ENCODE measurements around the gene LAMB4. TPM values are rescaled to one million over a fixed set of nuclear protein-coding genes. Genes with fewer than 3 reads are reported as not detected.

LAMB4 gene
- total RNA-seq, 1 donor from 2014 or later: 0.75 TPM

DNA sequence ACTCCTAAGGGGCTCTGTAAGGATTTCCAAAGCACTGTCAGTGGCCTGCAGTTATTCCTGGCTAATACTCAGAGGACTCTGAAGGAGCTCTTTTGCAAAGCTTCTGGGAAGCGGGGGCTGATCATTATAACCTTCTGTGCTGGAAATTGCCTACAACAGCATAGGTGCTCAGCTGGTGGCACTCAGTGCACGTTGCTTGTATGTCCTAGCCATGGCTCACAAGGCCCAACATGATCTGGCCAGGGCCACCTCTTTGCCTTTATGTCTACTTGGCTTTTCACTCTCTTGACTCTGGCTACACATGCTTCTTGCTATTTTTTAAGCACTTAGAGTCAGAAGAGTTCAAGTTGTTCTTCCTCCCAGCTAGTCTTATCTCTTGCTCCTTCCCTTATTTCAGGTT lies 17.5 kb downstream of the LAMB4 start:
- no peaks in the 10 kb centered on the region for H3K9me3 Mint-ChIP-seq (ENCODE audit: unreplicated experiment)
- no peaks in the 10 kb centered on the region for H3K4me1 Mint-ChIP-seq (ENCODE audit: unreplicated experiment)
- TF ChIP-seq, protein P1, sequence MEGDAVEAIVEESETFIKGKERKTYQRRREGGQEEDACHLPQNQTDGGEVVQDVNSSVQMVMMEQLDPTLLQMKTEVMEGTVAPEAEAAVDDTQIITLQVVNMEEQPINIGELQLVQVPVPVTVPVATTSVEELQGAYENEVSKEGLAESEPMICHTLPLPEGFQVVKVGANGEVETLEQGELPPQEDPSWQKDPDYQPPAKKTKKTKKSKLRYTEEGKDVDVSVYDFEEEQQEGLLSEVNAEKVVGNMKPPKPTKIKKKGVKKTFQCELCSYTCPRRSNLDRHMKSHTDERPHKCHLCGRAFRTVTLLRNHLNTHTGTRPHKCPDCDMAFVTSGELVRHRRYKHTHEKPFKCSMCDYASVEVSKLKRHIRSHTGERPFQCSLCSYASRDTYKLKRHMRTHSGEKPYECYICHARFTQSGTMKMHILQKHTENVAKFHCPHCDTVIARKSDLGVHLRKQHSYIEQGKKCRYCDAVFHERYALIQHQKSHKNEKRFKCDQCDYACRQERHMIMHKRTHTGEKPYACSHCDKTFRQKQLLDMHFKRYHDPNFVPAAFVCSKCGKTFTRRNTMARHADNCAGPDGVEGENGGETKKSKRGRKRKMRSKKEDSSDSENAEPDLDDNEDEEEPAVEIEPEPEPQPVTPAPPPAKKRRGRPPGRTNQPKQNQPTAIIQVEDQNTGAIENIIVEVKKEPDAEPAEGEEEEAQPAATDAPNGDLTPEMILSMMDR (IDR thresholded peaks at IDR 0.05): no peak
- H3K27ac Mint-ChIP-seq (ENCODE audit: unreplicated experiment): no peak overlapping the region
- no peaks in the 10 kb centered on the region for H3K27me3 Mint-ChIP-seq (ENCODE audit: unreplicated experiment)
- H3K36me3 Mint-ChIP-seq (ENCODE audit: unreplicated experiment): no peaks in the 10 kb centered on the region
- no peak overlapping the region for H3K4me3 Mint-ChIP-seq (ENCODE audit: unreplicated experiment)
- DNase-seq (ENCODE audit: extremely low spot score, unreplicated experiment): no peak

DNA sequence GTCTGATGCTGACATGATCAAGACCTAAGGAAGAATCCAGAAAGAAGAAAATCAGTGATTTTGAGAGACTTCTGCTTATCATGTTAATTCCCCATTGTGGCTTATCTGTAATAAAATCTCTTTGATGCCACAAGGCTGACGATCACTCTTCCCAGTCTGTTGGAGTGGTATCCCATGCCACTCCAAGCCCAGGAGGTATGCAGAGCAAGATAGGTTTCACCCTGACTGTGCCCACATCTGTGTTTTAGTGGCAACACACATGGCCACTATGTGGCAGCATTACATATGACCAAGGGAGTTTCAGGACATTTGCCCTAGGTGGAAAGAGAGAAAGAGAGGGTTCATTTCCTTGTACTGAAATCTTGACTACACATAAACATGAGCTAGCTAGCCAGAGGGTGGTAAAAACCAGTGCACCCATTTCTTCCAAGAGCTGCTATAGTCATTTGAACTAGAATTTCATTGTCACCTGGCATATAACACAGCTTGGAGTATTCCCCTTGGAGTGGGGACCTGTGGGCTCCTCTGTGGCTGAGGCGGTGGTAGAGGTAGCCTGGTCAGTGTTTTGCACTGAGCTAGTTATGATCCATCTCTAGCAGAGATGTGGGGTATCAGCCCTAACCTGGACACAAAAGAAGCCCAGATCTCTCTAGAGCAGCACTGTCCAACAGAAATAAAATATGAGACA lies 20.8 kb downstream of the LAMB4 start:
- Mint-ChIP-seq H3K36me3 (ENCODE audit: unreplicated experiment) (no peaks in the 10 kb centered on the region), H3K4me3 (ENCODE audit: unreplicated experiment) (no peak overlapping the region), H3K4me1 (ENCODE audit: unreplicated experiment) (no peaks in the 10 kb centered on the region), H3K9me3 (ENCODE audit: unreplicated experiment) (no peaks in the 10 kb centered on the region), H3K27me3 (ENCODE audit: unreplicated experiment) (no peaks in the 10 kb centered on the region), H3K27ac (ENCODE audit: unreplicated experiment) (no peak overlapping the region)
- TF ChIP-seq, protein P1 (IDR thresholded peaks at IDR 0.05): peak; percentile 65
- no peak for DNase-seq (ENCODE audit: extremely low spot score, unreplicated experiment)

DNA sequence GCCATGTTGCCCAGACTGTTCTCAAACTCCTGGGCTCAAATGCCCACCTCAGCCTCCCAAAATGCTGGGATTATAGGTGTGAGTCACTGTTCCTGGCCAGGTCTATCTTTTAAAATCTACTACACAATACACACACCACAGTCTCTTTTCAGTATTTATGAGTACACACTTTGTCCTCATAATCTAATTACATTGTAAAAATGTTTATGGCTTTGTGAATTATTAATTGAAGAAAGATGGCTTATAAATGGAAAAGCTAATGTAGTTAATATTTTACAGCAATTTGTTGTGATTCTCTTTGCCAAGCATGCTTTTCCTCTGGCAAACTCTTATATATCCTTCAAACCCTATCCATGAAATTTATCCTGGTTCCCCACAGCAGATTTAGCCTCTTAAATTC lies 22.0 kb downstream of the LAMB4 start:
- DNase-seq (ENCODE audit: extremely low spot score, unreplicated experiment): no peak
- Mint-ChIP-seq H3K27ac (ENCODE audit: unreplicated experiment) (no peak overlapping the region), H3K4me3 (ENCODE audit: unreplicated experiment) (no peak overlapping the region), H3K27me3 (ENCODE audit: unreplicated experiment) (no peaks in the 10 kb centered on the region), H3K36me3 (ENCODE audit: unreplicated experiment) (no peaks in the 10 kb centered on the region), H3K4me1 (ENCODE audit: unreplicated experiment) (peaks cover 2% of the 10 kb centered on the region), H3K9me3 (ENCODE audit: unreplicated experiment) (no peaks in the 10 kb centered on the region)
- TF ChIP-seq, protein P1 (IDR thresholded peaks at IDR 0.05): no peak

DNA sequence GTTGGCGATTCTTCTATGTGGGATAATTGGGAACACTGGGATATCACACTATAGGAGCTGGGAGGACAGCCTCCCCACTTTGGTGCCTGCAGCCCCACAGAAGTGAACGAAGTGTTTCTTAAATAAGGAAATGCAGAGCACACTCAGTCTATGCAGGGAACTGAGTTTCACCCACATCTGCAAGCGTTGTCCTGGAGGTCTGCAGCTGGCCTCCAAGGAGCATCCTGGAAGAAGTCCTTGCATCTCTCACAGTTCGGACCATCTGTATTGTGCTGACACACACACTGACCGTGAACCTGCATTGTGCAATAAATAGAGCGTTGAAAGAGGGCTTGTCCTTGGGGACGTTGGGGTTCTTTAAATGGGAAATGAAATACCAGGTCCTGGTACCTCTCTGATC lies 25.8 kb downstream of the LAMB4 start:
- Mint-ChIP-seq H3K4me1 (ENCODE audit: unreplicated experiment) (peaks cover 11% of the 10 kb centered on the region), H3K9me3 (ENCODE audit: unreplicated experiment) (no peaks in the 10 kb centered on the region), H3K36me3 (ENCODE audit: unreplicated experiment) (no peaks in the 10 kb centered on the region), H3K27ac (ENCODE audit: unreplicated experiment) (no peak overlapping the region), H3K4me3 (ENCODE audit: unreplicated experiment) (no peak overlapping the region), H3K27me3 (ENCODE audit: unreplicated experiment) (no peaks in the 10 kb centered on the region)
- TF ChIP-seq, protein P1 (IDR thresholded peaks at IDR 0.05): no peak
- DNase-seq (ENCODE audit: extremely low spot score, unreplicated experiment): no peak

DNA sequence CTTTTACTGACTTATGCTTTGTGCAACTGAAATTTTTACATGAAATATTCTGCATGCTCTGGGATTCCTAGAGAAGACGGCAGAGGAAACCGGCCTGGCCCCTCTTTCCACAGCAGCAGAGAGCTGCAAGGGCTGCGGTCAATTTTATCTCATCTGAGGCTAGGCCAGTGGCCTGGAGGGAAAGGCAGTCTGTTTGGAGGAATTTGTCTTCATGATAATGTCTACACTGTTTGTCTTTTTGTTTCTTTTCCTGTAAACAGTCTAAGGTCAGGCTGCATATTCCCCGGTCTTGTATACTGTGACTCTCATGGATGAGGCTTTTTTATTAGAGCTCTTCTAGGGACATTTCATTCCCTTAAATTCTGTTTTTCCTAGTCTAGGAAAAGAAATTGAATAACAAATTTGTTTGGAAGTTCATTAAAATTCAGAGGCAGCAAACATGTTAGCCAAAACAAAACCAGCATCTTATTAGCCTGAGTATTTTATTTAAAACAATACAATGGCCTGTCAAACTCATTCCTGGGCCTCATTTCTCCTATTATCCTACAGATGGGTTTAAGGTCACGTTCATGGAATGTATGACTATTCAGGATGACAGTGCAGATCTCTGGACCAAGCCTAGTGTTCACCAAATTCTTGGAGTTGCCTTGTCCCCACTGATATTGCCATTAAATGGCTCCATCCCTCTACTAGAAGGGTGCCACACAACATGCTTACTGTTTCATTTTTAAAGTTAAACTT lies 26.4 kb downstream of the LAMB4 start:
- Mint-ChIP-seq H3K4me1 (ENCODE audit: unreplicated experiment) (peaks cover 14% of the 10 kb centered on the region), H3K36me3 (ENCODE audit: unreplicated experiment) (no peaks in the 10 kb centered on the region), H3K9me3 (ENCODE audit: unreplicated experiment) (no peaks in the 10 kb centered on the region), H3K4me3 (ENCODE audit: unreplicated experiment) (no peak overlapping the region), H3K27me3 (ENCODE audit: unreplicated experiment) (no peaks in the 10 kb centered on the region), H3K27ac (ENCODE audit: unreplicated experiment) (no peak overlapping the region)
- no peak for DNase-seq (ENCODE audit: extremely low spot score, unreplicated experiment)
- TF ChIP-seq, protein P1 (IDR thresholded peaks at IDR 0.05): no peak
